ENCODE measurements around the gene KCNJ12.
"Not testable (repeated sequence)": the region's sequence is repeated elsewhere in the genome, so short reads cannot be mapped to it uniquely, and the experiment has no call there.

DNA sequence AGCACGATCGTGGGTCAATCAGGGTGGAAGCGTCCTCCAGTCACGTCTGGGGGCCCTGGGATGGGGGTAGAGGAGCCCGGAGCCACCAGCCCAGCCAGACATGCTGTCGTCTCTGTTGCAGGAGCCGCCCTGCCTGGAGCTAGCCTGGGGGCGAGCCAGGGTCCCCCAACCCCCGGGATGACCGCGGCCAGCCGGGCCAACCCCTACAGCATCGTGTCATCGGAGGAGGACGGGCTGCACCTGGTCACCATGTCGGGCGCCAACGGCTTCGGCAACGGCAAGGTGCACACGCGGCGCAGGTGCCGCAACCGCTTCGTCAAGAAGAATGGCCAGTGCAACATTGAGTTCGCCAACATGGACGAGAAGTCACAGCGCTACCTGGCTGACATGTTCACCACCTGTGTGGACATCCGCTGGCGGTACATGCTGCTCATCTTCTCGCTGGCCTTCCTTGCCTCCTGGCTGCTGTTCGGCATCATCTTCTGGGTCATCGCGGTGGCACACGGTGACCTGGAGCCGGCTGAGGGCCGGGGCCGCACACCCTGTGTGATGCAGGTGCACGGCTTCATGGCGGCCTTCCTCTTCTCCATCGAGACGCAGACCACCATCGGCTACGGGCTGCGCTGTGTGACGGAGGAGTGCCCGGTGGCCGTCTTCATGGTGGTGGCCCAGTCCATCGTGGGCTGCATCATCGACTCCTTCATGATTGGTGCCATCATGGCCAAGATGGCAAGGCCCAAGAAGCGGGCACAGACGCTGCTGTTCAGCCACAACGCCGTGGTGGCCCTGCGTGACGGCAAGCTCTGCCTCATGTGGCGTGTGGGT is 39.2 kb downstream of the KCNJ12 start:
- TF ChIP-seq, protein P1, sequence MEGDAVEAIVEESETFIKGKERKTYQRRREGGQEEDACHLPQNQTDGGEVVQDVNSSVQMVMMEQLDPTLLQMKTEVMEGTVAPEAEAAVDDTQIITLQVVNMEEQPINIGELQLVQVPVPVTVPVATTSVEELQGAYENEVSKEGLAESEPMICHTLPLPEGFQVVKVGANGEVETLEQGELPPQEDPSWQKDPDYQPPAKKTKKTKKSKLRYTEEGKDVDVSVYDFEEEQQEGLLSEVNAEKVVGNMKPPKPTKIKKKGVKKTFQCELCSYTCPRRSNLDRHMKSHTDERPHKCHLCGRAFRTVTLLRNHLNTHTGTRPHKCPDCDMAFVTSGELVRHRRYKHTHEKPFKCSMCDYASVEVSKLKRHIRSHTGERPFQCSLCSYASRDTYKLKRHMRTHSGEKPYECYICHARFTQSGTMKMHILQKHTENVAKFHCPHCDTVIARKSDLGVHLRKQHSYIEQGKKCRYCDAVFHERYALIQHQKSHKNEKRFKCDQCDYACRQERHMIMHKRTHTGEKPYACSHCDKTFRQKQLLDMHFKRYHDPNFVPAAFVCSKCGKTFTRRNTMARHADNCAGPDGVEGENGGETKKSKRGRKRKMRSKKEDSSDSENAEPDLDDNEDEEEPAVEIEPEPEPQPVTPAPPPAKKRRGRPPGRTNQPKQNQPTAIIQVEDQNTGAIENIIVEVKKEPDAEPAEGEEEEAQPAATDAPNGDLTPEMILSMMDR (IDR thresholded peaks at IDR 0.05), result not testable (repeated sequence)
- TF ChIP-seq, protein P2, sequence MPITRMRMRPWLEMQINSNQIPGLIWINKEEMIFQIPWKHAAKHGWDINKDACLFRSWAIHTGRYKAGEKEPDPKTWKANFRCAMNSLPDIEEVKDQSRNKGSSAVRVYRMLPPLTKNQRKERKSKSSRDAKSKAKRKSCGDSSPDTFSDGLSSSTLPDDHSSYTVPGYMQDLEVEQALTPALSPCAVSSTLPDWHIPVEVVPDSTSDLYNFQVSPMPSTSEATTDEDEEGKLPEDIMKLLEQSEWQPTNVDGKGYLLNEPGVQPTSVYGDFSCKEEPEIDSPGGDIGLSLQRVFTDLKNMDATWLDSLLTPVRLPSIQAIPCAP (CRISPR knock-in tag; IDR thresholded peaks at IDR 0.05), result not testable (repeated sequence)
- TF ChIP-seq, protein P3, sequence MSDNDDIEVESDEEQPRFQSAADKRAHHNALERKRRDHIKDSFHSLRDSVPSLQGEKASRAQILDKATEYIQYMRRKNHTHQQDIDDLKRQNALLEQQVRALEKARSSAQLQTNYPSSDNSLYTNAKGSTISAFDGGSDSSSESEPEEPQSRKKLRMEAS (CRISPR knock-in tag; IDR thresholded peaks at IDR 0.05), result not testable (repeated sequence)
- TF ChIP-seq ELF4 (CRISPR knock-in tag; IDR thresholded peaks at IDR 0.05; ENCODE audit: low read depth), result not testable (repeated sequence)
